ENCODE measurements around the gene MTTP.

Gene MTTP

GRCh38 chr4:99591757-99592156, 17.1 kb downstream of the MTTP start:
- no peak for FAIRE-seq
- no peak for DNase-seq (ENCODE audit: insufficient read length, low spot score)

- no peak for FAIRE-seq
- no peak for DNase-seq (ENCODE audit: insufficient read length, low spot score)
Observed at GRCh38 chr4:99593781-99594641, 19.4 kb downstream of the MTTP start.

- FAIRE-seq: no peak
- no peak for DNase-seq (ENCODE audit: insufficient read length, low spot score)
Observed at GRCh38 chr4:99594818-99595217, 20.2 kb downstream of the MTTP start.

- DNase-seq (ENCODE audit: insufficient read length, low spot score) (no peak), FAIRE-seq (no peak)
Observed at GRCh38 chr4:99606716-99607115, 32.1 kb downstream of the MTTP start.

GRCh38 chr4:99608417-99608816, 33.8 kb downstream of the MTTP start:
- DNase-seq (ENCODE audit: insufficient read length, low spot score) (no peak), FAIRE-seq (no peak)

GRCh38 chr4:99610605-99611175, 36.1 kb downstream of the MTTP start:
- DNase-seq (ENCODE audit: insufficient read length, low spot score) (no peak), FAIRE-seq (no peak)

- DNase-seq (ENCODE audit: insufficient read length, low spot score) (no peak), FAIRE-seq (no peak)
Observed at GRCh38 chr4:99612281-99612680, 37.7 kb downstream of the MTTP start.

- DNase-seq (ENCODE audit: insufficient read length, low spot score): no peak
- no peak for FAIRE-seq
Observed at GRCh38 chr4:99612704-99613103, 38.1 kb downstream of the MTTP start.

- no peak for FAIRE-seq
- no peak for DNase-seq (ENCODE audit: insufficient read length, low spot score)
Observed at GRCh38 chr4:99614491-99614890, 39.9 kb downstream of the MTTP start.

- DNase-seq (ENCODE audit: insufficient read length, low spot score) (no peak), FAIRE-seq (no peak)
Observed at GRCh38 chr4:99615170-99615820, 40.7 kb downstream of the MTTP start.

GRCh38 chr4:99617374-99617773, 42.8 kb downstream of the MTTP start:
- no peak for DNase-seq (ENCODE audit: insufficient read length, low spot score)
- no peak for FAIRE-seq

- FAIRE-seq: no peak
Observed at GRCh38 chr4:99622341-99622740, 47.7 kb downstream of the MTTP start.

GRCh38 chr4:99624141-99624719, 49.6 kb downstream of the MTTP start:
- no peak for FAIRE-seq
- no peak for DNase-seq (ENCODE audit: insufficient read length, low spot score)

More at GRCh38 chr4:99622341-99622740, 47.7 kb downstream of the MTTP start:
- DNase-seq (ENCODE audit: insufficient read length, low spot score): no peak

GRCh38 chr4:99625369-99625768, 50.7 kb downstream of the MTTP start:
- no peak for DNase-seq (ENCODE audit: insufficient read length, low spot score)
- no peak for FAIRE-seq

- no peak for DNase-seq (ENCODE audit: insufficient read length, low spot score)
- FAIRE-seq: no peak
Observed at GRCh38 chr4:99628040-99628439, 53.4 kb downstream of the MTTP start.

- DNase-seq (ENCODE audit: insufficient read length, low spot score) (no peak), FAIRE-seq (no peak)
Observed at GRCh38 chr4:99629962-99630554, 55.4 kb downstream of the MTTP start.

- DNase-seq (ENCODE audit: insufficient read length, low spot score): no peak
- FAIRE-seq: no peak
Observed at GRCh38 chr4:99630857-99631360, 56.3 kb downstream of the MTTP start.

GRCh38 chr4:99633772-99634171, 59.1 kb downstream of the MTTP start:
- FAIRE-seq (no peak), DNase-seq (ENCODE audit: insufficient read length, low spot score) (no peak)

GRCh38 chr4:99634742-99635360, 60.2 kb downstream of the MTTP start:
- FAIRE-seq (no peak), DNase-seq (ENCODE audit: insufficient read length, low spot score) (no peak)

- no peak for FAIRE-seq
- no peak for DNase-seq (ENCODE audit: insufficient read length, low spot score)
Observed at GRCh38 chr4:99635601-99636000, 61.0 kb downstream of the MTTP start.
